Natural killer cell treated with Interleukin-12 subunit alpha and Interleukin-12 subunit beta and Interleukin-15 and Interleukin-18, amount 100 ng/mL, for 72 hours (primary cell): Measurements from ENCODE around the gene CFAP46. TPM values are rescaled to one million over a fixed set of nuclear protein-coding genes. Genes with fewer than 3 reads are reported as not detected.

ENCODE experiments used
- ATAC-seq, 2 donors: fragments of 150-1000 bp; cut with Tn5 transposase in 1 of 2; sonication (Bioruptor Pico), chemical (Tn5 transposase) in 1 of 2; 2 replicates each; pipeline ENCODE4 v1.10.0; 2021
- DNase-seq: peaks from one replicate; pipeline ENCODE4 v3.0.0; 2022; ENCODE audit warnings: low spot score
- H3K27ac Mint-ChIP-seq, 2 donors: 1 replicate in 1 of 2; 2 replicates in 1 of 2; pipeline ENCODE4 v1.8.0; 2022; ENCODE audit warnings: mixed read lengths in 2 of 2, mild to moderate bottlenecking in 1 of 2, moderate library complexity in 1 of 2
- H3K27me3 Mint-ChIP-seq, 2 donors: 1 replicate in 1 of 2; 2 replicates in 1 of 2; pipeline ENCODE4 v1.8.0; 2022; ENCODE audit warnings: mixed read lengths in 2 of 2
- H3K36me3 Mint-ChIP-seq: one replicate; pipeline ENCODE4 v1.8.0; 2022; ENCODE audit warnings: mixed read lengths
- H3K4me1 Mint-ChIP-seq, 2 donors: 1 replicate in 1 of 2; 2 replicates in 1 of 2; pipeline ENCODE4 v1.8.0; 2022; ENCODE audit warnings: low read depth in 2 of 2, mixed read lengths in 2 of 2, mild to moderate bottlenecking in 1 of 2
- H3K4me3 Mint-ChIP-seq: one replicate; pipeline ENCODE4 v1.8.0; 2022; ENCODE audit warnings: mixed read lengths
- H3K9me3 Mint-ChIP-seq: 2 replicates; pipeline ENCODE4 v1.8.0; 2022; ENCODE audit warnings: mixed read lengths
- total RNA-seq, 2 donors: library from RNA; stranded (reverse); gene quantifications; one replicate each; pipeline ENCODE4 v1.2.3, GENCODE V29; 2022

The CFAP46 gene
- total RNA-seq, 2 donors from 2014 or later, result 0.19 TPM; not detected in 1

- no peak overlapping the region for H3K4me3 Mint-ChIP-seq
- ATAC-seq (no peak), DNase-seq (peak; percentile 52)
- peaks cover 0 to 6% of the 10 kb centered on the region in 2 donors for H3K27me3 Mint-ChIP-seq
- H3K36me3 Mint-ChIP-seq, result no peaks in the 10 kb centered on the region
- peaks cover 0 to 6% of the 10 kb centered on the region in 2 donors for H3K4me1 Mint-ChIP-seq
- H3K9me3 Mint-ChIP-seq, result no peaks in the 10 kb centered on the region
- H3K27ac Mint-ChIP-seq, result no peak overlapping the region
Observed at GRCh38 chr10:132886211-132887099, 55.9 kb downstream of the CFAP46 start.

GRCh38 chr10:132885451-132886210 is 56.7 kb downstream of the CFAP46 start:
- H3K27ac Mint-ChIP-seq, result no peak overlapping the region
- no peaks in the 10 kb centered on the region for H3K9me3 Mint-ChIP-seq
- H3K36me3 Mint-ChIP-seq, result no peaks in the 10 kb centered on the region
- H3K4me3 Mint-ChIP-seq, result no peak overlapping the region
- H3K27me3 Mint-ChIP-seq, result peaks cover 0 to 6% of the 10 kb centered on the region in 2 donors
- peaks cover 0 to 6% of the 10 kb centered on the region in 2 donors for H3K4me1 Mint-ChIP-seq
- ATAC-seq, result peak in 1 of 2 donors; percentile 28
- peak; percentile 57 for DNase-seq

- Mint-ChIP-seq H3K4me3 (no peak overlapping the region), H3K27me3 (peaks cover 0 to 3% of the 10 kb centered on the region in 2 donors), H3K36me3 (no peaks in the 10 kb centered on the region), H3K9me3 (no peaks in the 10 kb centered on the region), H3K27ac (no peak overlapping the region), H3K4me1 (peaks cover 0 to 6% of the 10 kb centered on the region in 2 donors)
- DNase-seq (peak; percentile 54), ATAC-seq (no peak)
Observed at GRCh38 chr10:132884691-132885271, 57.6 kb downstream of the CFAP46 start.

GRCh38 chr10:132884041-132884440 is 58.3 kb downstream of the CFAP46 start:
- no peak overlapping the region for H3K4me3 Mint-ChIP-seq
- no peaks in the 10 kb centered on the region for H3K36me3 Mint-ChIP-seq
- no peak for ATAC-seq
- peaks cover 0 to 5% of the 10 kb centered on the region in 2 donors for H3K27me3 Mint-ChIP-seq
- peaks cover 0 to 6% of the 10 kb centered on the region in 2 donors for H3K4me1 Mint-ChIP-seq
- H3K27ac Mint-ChIP-seq, result no peak overlapping the region
- peak; percentile 48 for DNase-seq
- H3K9me3 Mint-ChIP-seq, result no peaks in the 10 kb centered on the region

GRCh38 chr10:132883391-132883881 is 58.9 kb downstream of the CFAP46 start:
- H3K27ac Mint-ChIP-seq, result no peak overlapping the region
- DNase-seq (peak; percentile 6), ATAC-seq (no peak)
- peaks cover 0 to 6% of the 10 kb centered on the region in 2 donors for H3K4me1 Mint-ChIP-seq
- H3K36me3 Mint-ChIP-seq, result no peaks in the 10 kb centered on the region
- no peak overlapping the region for H3K4me3 Mint-ChIP-seq
- peaks cover 0 to 7% of the 10 kb centered on the region in 2 donors for H3K27me3 Mint-ChIP-seq
- H3K9me3 Mint-ChIP-seq, result no peaks in the 10 kb centered on the region

- Mint-ChIP-seq H3K4me1 (peaks cover 0 to 6% of the 10 kb centered on the region in 2 donors), H3K36me3 (no peaks in the 10 kb centered on the region), H3K4me3 (no peak overlapping the region), H3K9me3 (no peaks in the 10 kb centered on the region), H3K27ac (peak overlapping the region in 1 of 2 donors; percentile 5), H3K27me3 (peaks cover 0 to 10% of the 10 kb centered on the region in 2 donors)
- DNase-seq (peak; percentile 35), ATAC-seq (no peak)
Observed at GRCh38 chr10:132882069-132882951, 60.1 kb downstream of the CFAP46 start.

- Mint-ChIP-seq H3K4me3 (no peak overlapping the region), H3K36me3 (no peaks in the 10 kb centered on the region), H3K27ac (no peak overlapping the region), H3K4me1 (peaks cover 0 to 6% of the 10 kb centered on the region in 2 donors), H3K27me3 (peaks cover 0 to 8% of the 10 kb centered on the region in 2 donors), H3K9me3 (no peaks in the 10 kb centered on the region)
- DNase-seq (peak; percentile 10), ATAC-seq (no peak)
Observed at GRCh38 chr10:132881186-132881920, 61.0 kb downstream of the CFAP46 start.

- no peak for DNase-seq
- ATAC-seq, result no peak
- H3K9me3 Mint-ChIP-seq, result no peaks in the 10 kb centered on the region
- peaks cover 0 to 6% of the 10 kb centered on the region in 2 donors for H3K4me1 Mint-ChIP-seq
- H3K4me3 Mint-ChIP-seq, result no peak overlapping the region
- peaks cover 9 to 14% of the 10 kb centered on the region in 2 donors for H3K27me3 Mint-ChIP-seq
- H3K36me3 Mint-ChIP-seq, result no peaks in the 10 kb centered on the region
- H3K27ac Mint-ChIP-seq, result no peak overlapping the region
Observed at GRCh38 chr10:132880128-132880981, 62.0 kb downstream of the CFAP46 start.

- DNase-seq (no peak), ATAC-seq (no peak)
- H3K27ac Mint-ChIP-seq, result no peak overlapping the region
- H3K27me3 Mint-ChIP-seq, result peaks cover 13 to 17% of the 10 kb centered on the region in 2 donors
- H3K36me3 Mint-ChIP-seq, result no peaks in the 10 kb centered on the region
- H3K4me1 Mint-ChIP-seq, result peaks cover 0 to 6% of the 10 kb centered on the region in 2 donors
- H3K9me3 Mint-ChIP-seq, result no peaks in the 10 kb centered on the region
- no peak overlapping the region for H3K4me3 Mint-ChIP-seq
Observed at GRCh38 chr10:132879408-132880127, 62.8 kb downstream of the CFAP46 start.

- no peak for DNase-seq
- peaks cover 0 to 6% of the 10 kb centered on the region in 2 donors for H3K4me1 Mint-ChIP-seq
Observed at GRCh38 chr10:132878730-132879407, 63.5 kb downstream of the CFAP46 start.

More at GRCh38 chr10:132878730-132879407, 63.5 kb downstream of the CFAP46 start:
- Mint-ChIP-seq H3K9me3 (no peaks in the 10 kb centered on the region), H3K36me3 (no peaks in the 10 kb centered on the region), H3K27me3 (peaks cover 15 to 17% of the 10 kb centered on the region in 2 donors), H3K27ac (no peak overlapping the region), H3K4me3 (no peak overlapping the region)
- ATAC-seq, result no peak
